Neuronal stem cell (in vitro differentiated cells): ENCODE data around the gene FAM111A.
A peak's percentile ranks its signal among the peaks of the same experiment; 100 is the strongest.

ENCODE experiments used
- DNase-seq: peaks from one replicate; pipeline ENCODE4 v3.0.0-alpha.2; 2013; ENCODE audit warnings: low spot score
- H2AFZ ChIP-seq: one replicate; pipeline ENCODE4 v1.6.1; 2013; ENCODE audit warnings: mild to moderate bottlenecking, low read length, inconsistent platforms
- H2AK5ac ChIP-seq: 2 replicates; pipeline ENCODE4 v1.6.1; 2013; ENCODE audit warnings: low read depth, mild to moderate bottlenecking, inconsistent platforms, low read length, moderate library complexity, mixed read lengths
- H2BK120ac ChIP-seq: 2 replicates; pipeline ENCODE4 v1.6.1; 2013; ENCODE audit warnings: low read depth, mild to moderate bottlenecking, inconsistent platforms, low read length, moderate library complexity, mixed read lengths
- H2BK12ac ChIP-seq: one replicate; pipeline ENCODE4 v1.6.1; 2013; ENCODE audit warnings: low read length, inconsistent platforms
- H2BK15ac ChIP-seq: 2 replicates; pipeline ENCODE4 v1.6.1; 2013; ENCODE audit warnings: mild to moderate bottlenecking, low read length, inconsistent platforms, mixed read lengths
- H2BK5ac ChIP-seq: one replicate; pipeline ENCODE4 v1.6.1; 2013; ENCODE audit warnings: inconsistent platforms, mild to moderate bottlenecking, low read length, moderate library complexity
- H3K14ac ChIP-seq: one replicate; pipeline ENCODE4 v1.6.1; 2013; ENCODE audit warnings: low read length, inconsistent platforms
- H3K18ac ChIP-seq: 2 replicates; pipeline ENCODE4 v1.6.1; 2013; ENCODE audit warnings: low read length, inconsistent platforms
- H3K23ac ChIP-seq: 2 replicates; pipeline ENCODE4 v1.6.1; 2013; ENCODE audit warnings: low read depth, mild to moderate bottlenecking, mixed read lengths, low read length, inconsistent platforms; ENCODE audit not compliant: poor library complexity
- H3K27ac ChIP-seq: replicated peaks from 3 replicates; pipeline ENCODE4 v1.5.1; 2013; ENCODE audit warnings: low read length, inconsistent platforms
- H3K27me3 ChIP-seq, 3 experiments: 2 replicates each; pipeline ENCODE4 v1.6.1; 2013; ENCODE audit warnings: low read length in 3 of 3, mild to moderate bottlenecking in 2 of 3, inconsistent platforms in 1 of 3, low read depth in 1 of 3, mixed read lengths in 1 of 3, moderate library complexity in 1 of 3; ENCODE audit not compliant: control insufficient read depth in 3 of 3, insufficient read depth in 3 of 3
- H3K36me3 ChIP-seq, 2 donors: replicated peaks in 1 of 2; 2 replicates each; pipeline ENCODE4 v1.6.1; 2013; ENCODE audit warnings: low read length in 2 of 2; ENCODE audit not compliant: control insufficient read depth in 2 of 2, insufficient read depth in 2 of 2
- H3K4ac ChIP-seq: 2 replicates; pipeline ENCODE4 v1.6.1; 2013; ENCODE audit warnings: inconsistent platforms, mild to moderate bottlenecking, low read length, moderate library complexity
- H3K4me1 ChIP-seq, 2 donors: 1 replicate in 1 of 2; 2 replicates in 1 of 2; pipeline ENCODE4 v1.6.1; 2013; ENCODE audit warnings: low read length in 2 of 2, low read depth in 1 of 2; ENCODE audit not compliant: control insufficient read depth in 2 of 2, insufficient read depth in 1 of 2
- H3K4me2 ChIP-seq: one replicate; pipeline ENCODE4 v1.6.1; 2013; ENCODE audit warnings: mild to moderate bottlenecking, low read length, inconsistent platforms; ENCODE audit not compliant: insufficient read depth, poor library complexity, severe bottlenecking
- H3K4me3 ChIP-seq, 2 donors: 2 replicates each; pipeline ENCODE4 v1.5.1; 2013; ENCODE audit warnings: low read length in 2 of 2, mild to moderate bottlenecking in 2 of 2, inconsistent platforms in 1 of 2, moderate library complexity in 1 of 2
- H3K79me1 ChIP-seq: one replicate; pipeline ENCODE4 v1.6.1; 2013; ENCODE audit warnings: low read depth, mild to moderate bottlenecking, inconsistent platforms, low read length, moderate library complexity
- H3K9ac ChIP-seq: one replicate; pipeline ENCODE4 v1.6.1; 2013; ENCODE audit warnings: mild to moderate bottlenecking, low read depth, low read length, inconsistent platforms; ENCODE audit not compliant: poor library complexity
- H3K9me3 ChIP-seq, 2 donors: replicated peaks in 1 of 2; 2 replicates each; pipeline versions ENCODE3 to v1.6.1; 2013; ENCODE audit warnings: low read length in 2 of 2, mild to moderate bottlenecking in 2 of 2, inconsistent platforms in 1 of 2, low read depth in 1 of 2, mixed read lengths in 1 of 2, moderate library complexity in 1 of 2; ENCODE audit not compliant: control insufficient read depth in 2 of 2, insufficient read depth in 1 of 2
- H4K8ac ChIP-seq: one replicate; pipeline ENCODE4 v1.6.1; 2013; ENCODE audit warnings: low read depth, mild to moderate bottlenecking, inconsistent platforms, low read length, moderate library complexity
- H4K91ac ChIP-seq: one replicate; pipeline ENCODE4 v1.6.1; 2013; ENCODE audit warnings: low read length, low read depth, mild to moderate bottlenecking, inconsistent platforms; ENCODE audit not compliant: poor library complexity
- WGBS, 2 donors: extraction: QIAGEN DNeasy Blood & Tissue Kit; methylation state at CpG; one replicate each; pipeline ENCODE4 v1.1.7; 2013; ENCODE audit warnings: missing lambda C conversion rate in 2 of 2, mixed read lengths in 1 of 2; ENCODE audit not compliant: insufficient read length in 2 of 2, insufficient replicate concordance in 1 of 2; ENCODE audit errors: extremely low coverage in 2 of 2; 5-methylcytosine and 5-hydroxymethylcytosine counted together

The FAM111A gene

DNA sequence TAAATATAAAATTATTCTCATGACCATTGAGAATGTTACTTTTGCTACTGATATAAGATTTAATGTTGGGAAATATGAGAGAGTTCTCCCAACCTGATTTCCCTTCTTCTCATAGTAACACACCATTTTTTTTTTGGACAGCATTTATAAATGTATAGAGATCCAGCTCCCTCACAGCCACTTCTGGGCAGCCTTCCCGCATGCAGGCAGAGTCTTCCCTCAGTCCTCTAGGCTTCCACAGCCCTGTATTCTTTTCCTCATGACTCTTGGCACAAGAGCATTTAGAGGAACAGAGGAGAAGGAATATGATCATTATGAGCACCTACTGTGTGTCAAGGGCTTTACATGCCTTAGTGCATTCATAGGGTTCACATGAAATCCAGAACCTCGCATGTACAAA is 38.3 kb downstream of the FAM111A start:
- DNase-seq: no peak
- Histone ChIP-seq H3K18ac (no peak overlapping the region), H2BK12ac (no peak overlapping the region), H3K27me3 (no peaks in the 10 kb centered on the region), H2BK120ac (no peak overlapping the region), H3K9me3 (peaks cover 0 to 34% of the 10 kb centered on the region in 2 donors), H3K79me1 (peaks cover 14% of the 10 kb centered on the region), H2AFZ (no peak overlapping the region), H3K9ac (no peak overlapping the region), H3K4me2 (no peak overlapping the region), H2AK5ac (no peak overlapping the region), H3K4me1 (peaks cover 37 to 50% of the 10 kb centered on the region in 2 donors), H4K91ac (no peak overlapping the region), H2BK15ac (no peak overlapping the region), H3K23ac (no peak overlapping the region), H3K36me3 (peaks cover 39 to 71% of the 10 kb centered on the region in 2 donors), H3K27ac (no peak overlapping the region), H3K4me3 (no peak overlapping the region), H3K4ac (no peak overlapping the region), H3K14ac (no peak overlapping the region), H4K8ac (no peak overlapping the region), H2BK5ac (no peak overlapping the region)
- WGBS, 2 donors: no CpG with 5 or more reads among the region's 2 CpGs

DNA sequence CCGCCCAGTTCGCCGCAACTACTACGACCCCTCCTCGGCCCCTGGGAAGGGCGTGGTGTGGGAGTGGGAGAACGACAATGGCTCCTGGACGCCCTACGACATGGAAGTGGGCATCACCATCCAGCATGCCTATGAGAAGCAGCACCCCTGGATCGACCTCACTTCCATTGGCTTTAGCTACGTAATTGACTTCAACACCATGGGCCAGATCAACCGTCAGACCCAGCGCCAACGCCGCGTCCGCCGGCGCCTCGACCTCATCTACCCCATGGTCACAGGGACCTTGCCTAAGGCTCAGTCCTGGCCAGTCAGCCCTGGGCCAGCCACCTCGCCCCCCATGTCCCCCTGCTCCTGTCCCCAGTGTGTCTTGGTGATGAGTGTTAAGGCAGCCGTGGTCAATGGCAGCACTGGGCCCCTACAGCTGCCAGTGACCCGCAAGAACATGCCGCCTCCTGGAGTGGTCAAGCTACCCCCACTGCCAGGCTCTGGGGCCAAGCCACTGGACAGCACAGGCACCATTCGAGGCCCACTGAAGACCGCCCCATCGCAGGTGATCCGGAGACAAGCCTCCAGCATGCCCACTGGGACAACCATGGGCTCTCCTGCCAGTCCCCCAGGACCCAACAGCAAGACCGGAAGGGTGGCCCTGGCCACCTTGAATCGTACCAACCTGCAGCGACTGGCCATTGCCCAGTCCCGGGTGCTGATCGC is 39.2 kb downstream of the FAM111A start:
- Histone ChIP-seq H3K36me3 (peaks cover 41 to 71% of the 10 kb centered on the region in 2 donors), H3K4me3 (no peak overlapping the region), H3K27ac (no peak overlapping the region), H2AK5ac (peak overlapping the region; percentile 11), H2AFZ (no peak overlapping the region), H4K8ac (peak overlapping the region; percentile 7), H2BK120ac (no peak overlapping the region), H3K27me3 (no peaks in the 10 kb centered on the region), H3K18ac (peak overlapping the region; percentile 77), H3K23ac (peak overlapping the region; percentile 71), H2BK12ac (peak overlapping the region; percentile 9), H4K91ac (no peak overlapping the region), H3K4me1 (peaks cover 47 to 50% of the 10 kb centered on the region in 2 donors), H3K14ac (peak overlapping the region; percentile 89), H3K9ac (no peak overlapping the region), H3K9me3 (peaks cover 0 to 28% of the 10 kb centered on the region in 2 donors), H3K79me1 (peaks cover 14% of the 10 kb centered on the region), H2BK5ac (peak overlapping the region; percentile 26), H2BK15ac (peak overlapping the region; percentile 20), H3K4me2 (no peak overlapping the region), H3K4ac (no peak overlapping the region)
- no CpG with 5 or more reads among the region's 33 CpGs for WGBS, 2 donors
- DNase-seq: no peak

DNA sequence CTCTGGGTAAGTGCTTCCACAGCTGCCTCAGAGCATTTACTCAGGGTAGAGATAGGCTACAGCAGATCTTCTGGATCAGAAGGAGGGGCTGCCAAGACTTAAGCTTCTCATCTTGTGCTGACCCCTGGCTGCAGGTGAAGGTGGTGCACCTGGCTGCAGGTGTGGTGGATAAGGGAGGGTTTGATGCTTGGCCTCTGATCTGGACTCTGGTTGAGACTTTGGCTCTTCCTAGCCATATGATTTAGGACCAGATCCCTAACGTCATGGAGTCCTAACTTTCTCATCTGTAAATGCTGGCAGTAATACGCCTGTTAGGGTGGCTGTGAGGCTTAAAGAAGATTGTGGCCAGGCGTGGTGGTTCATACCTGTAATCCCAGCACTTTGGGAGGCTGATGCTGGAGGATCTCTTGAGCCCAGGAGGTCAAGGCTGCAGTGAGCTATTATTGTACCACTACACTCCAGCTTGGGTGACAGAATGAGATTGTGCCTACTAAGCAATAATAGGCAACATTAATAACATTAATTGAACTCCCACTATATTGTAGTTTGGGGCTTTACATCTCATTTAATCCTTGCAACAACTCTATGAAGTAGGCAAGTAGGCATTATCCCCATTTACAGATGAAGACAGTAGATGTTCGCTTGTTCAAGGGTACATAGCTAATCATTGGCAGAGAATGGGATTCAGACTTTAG is 39.9 kb downstream of the FAM111A start:
- H2BK120ac ChIP-seq: no peak overlapping the region
- no peak for DNase-seq
- peaks cover 47 to 50% of the 10 kb centered on the region in 2 donors for H3K4me1 ChIP-seq
- no peak overlapping the region for H3K4me3 ChIP-seq
- no peak overlapping the region for H2BK12ac ChIP-seq
- H3K14ac ChIP-seq: no peak overlapping the region
- peak overlapping the region; percentile 20 for H2BK15ac ChIP-seq
- H4K8ac ChIP-seq: peak overlapping the region; percentile 7
- no peak overlapping the region for H2AFZ ChIP-seq
- WGBS, 2 donors: no CpG with 5 or more reads among the region's 4 CpGs
- H3K27me3 ChIP-seq: no peaks in the 10 kb centered on the region
- H3K4ac ChIP-seq: no peak overlapping the region
- no peak overlapping the region for H4K91ac ChIP-seq
- H2AK5ac ChIP-seq: no peak overlapping the region
- H3K23ac ChIP-seq: peak overlapping the region; percentile 8
- peaks cover 0 to 22% of the 10 kb centered on the region in 2 donors for H3K9me3 ChIP-seq
- peaks cover 44 to 71% of the 10 kb centered on the region in 2 donors for H3K36me3 ChIP-seq
- peak overlapping the region; percentile 26 for H2BK5ac ChIP-seq
- H3K27ac ChIP-seq: no peak overlapping the region
- H3K18ac ChIP-seq: no peak overlapping the region
- no peak overlapping the region for H3K9ac ChIP-seq
- H3K79me1 ChIP-seq: peaks cover 15% of the 10 kb centered on the region
- no peak overlapping the region for H3K4me2 ChIP-seq

DNA sequence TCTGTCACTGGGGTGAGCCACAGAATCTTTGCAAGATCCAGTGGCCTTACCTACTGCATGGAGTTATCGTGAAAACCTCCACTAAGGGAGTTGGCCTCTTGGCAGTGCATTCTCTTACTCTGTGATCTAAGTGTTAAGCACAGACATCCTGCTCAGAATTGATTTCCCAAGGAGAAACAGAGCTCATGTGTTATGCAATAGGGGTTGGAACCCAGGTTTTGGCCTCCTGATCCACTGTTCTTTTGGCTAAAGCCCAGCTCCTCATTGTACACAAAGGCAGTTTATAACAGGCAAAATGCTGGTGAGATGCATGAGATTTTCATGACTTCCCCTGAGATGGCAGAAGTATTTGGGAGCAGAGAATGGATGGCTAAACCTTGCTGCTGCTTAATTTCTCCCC is 41.1 kb downstream of the FAM111A start:
- Histone ChIP-seq H3K4me1 (peaks cover 47 to 48% of the 10 kb centered on the region in 2 donors), H3K18ac (no peak overlapping the region), H2AFZ (no peak overlapping the region), H3K9me3 (peaks cover 0 to 11% of the 10 kb centered on the region in 2 donors), H3K36me3 (peaks cover 50 to 71% of the 10 kb centered on the region in 2 donors), H2BK5ac (no peak overlapping the region), H2BK120ac (no peak overlapping the region), H3K23ac (no peak overlapping the region), H3K14ac (no peak overlapping the region), H3K79me1 (peaks cover 15% of the 10 kb centered on the region), H3K4me2 (no peak overlapping the region), H3K9ac (no peak overlapping the region), H2BK15ac (no peak overlapping the region), H4K91ac (no peak overlapping the region), H2AK5ac (no peak overlapping the region), H2BK12ac (no peak overlapping the region), H3K4ac (no peak overlapping the region), H4K8ac (no peak overlapping the region), H3K27me3 (no peaks in the 10 kb centered on the region), H3K4me3 (no peak overlapping the region), H3K27ac (no peak overlapping the region)
- no CpG with 5 or more reads among the region's 1 CpG for WGBS, 2 donors
- DNase-seq: no peak
